Glomerular visceral epithelial cell (primary cell): ENCODE measurements around the gene ARHGEF40.
A peak's percentile ranks its signal among the peaks of the same experiment; 100 is the strongest.

Experiments
- DNase-seq: peaks from one replicate; pipeline ENCODE4 v3.0.0-alpha.2; 2016; ENCODE audit errors: extremely low spot score

ARHGEF40 gene

DNA sequence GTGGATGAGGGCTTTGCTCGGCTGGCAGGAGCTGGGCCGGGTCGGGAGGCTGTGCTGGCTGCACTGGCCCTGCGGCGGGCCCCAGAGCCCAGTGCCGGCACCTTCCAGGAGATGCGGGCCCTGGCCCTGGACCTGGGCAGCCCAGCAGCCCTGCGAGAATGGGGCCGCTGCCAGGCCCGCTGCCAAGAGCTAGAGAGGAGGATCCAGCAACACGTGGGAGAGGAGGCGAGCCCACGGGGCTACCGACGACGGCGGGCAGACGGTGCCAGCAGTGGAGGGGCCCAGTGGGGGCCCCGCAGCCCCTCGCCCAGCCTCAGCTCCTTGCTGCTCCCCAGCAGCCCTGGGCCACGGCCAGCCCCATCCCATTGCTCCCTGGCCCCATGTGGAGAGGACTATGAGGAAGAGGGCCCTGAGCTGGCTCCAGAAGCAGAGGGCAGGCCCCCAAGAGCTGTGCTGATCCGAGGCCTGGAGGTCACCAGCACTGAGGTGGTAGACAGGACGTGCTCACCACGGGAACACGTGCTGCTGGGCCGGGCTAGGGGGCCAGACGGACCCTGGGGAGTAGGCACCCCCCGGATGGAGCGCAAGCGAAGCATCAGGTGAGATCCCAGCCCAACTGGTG is 11.5 kb downstream of the ARHGEF40 start:
- DNase-seq: no peak

DNA sequence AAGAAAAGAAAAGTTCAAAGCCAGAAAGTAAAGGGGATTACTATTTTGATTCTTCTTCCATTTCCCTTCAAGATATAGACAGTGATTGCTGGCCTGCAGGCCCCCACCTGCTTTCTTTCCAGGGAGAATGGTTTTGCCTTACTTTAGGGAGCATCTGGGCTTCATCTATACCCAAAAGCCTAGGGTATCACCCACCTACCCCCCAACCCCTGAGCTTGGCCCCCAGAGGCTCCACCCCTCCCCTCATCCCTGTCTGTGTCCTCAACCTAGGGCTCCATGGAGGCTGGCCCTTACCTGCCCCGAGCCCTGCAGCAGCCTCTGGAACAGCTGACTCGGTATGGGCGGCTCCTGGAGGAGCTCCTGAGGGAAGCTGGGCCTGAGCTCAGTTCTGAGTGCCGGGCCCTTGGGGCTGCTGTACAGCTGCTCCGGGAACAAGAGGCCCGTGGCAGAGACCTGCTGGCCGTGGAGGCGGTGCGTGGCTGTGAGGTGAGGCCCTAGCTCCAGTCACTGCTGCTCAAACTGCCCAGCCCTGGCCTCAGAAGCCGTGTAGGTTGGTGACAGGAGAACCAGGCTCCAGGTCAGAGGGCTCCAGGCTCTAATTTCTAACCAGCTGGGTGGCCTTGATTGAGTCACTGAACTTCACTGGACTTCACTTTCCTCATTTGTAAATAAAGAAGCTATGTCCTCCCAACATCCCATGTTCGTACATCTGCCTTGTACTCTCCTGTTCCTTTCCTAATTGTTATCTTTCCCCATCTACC is 13.6 kb downstream of the ARHGEF40 start:
- no peak for DNase-seq

DNA sequence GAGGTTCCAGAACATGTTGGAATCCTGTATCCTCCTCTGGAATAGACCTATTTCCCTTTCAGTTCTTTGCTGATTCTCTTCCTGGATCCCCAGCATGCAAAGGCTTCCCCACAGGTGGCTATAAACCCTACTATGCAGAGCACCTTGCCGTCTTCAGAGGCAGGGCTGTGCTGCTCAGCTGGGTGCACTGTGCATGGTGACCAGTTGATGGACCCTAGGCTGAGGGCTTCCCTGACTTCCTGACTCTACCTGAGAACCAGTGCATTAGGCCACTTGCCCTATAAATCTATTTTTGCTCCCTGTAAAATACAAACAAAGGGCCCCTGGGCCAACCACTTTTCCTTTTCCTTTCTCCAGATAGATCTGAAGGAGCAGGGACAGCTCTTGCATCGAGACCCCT is 14.3 kb downstream of the ARHGEF40 start:
- DNase-seq: no peak

DNA sequence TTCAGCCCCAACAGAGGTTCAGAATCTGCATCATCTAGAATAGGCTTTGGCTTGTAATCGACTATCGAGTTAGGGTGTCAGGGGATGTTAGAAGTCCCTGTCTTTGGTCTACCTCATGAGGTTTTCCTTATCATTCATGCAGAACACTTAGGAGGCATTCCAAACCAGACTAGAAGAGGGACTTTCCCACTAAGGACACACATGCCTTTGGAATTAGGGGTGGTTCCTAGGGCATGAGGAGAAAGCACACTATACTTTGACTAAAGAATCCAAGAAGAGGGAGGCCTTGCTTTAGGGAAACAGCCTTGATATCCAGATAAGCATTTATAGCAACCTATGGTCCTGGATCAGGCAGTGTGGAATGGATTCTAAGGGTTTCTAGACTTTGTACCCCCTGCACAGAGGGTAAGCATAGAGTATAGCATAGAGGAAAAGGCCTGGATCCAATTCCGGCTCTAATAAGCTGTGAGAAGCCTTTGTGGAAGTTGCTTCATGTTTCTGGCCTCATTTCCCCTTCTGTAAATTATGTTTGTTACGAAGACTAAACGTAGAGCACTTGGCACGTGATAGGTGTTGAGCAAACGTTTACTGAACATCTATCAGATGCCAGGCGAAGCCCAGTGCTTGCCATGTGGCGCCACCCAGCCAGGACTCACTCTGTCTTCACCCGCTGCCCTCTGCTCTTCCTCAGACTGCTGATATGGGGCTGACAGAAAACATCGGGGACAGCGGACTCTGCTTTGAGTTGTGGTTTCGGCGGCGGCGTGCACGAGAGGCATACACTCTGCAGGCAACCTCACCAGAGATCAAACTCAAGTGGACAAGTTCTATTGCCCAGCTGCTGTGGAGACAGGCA is 15.1 kb downstream of the ARHGEF40 start:
- peak; percentile 91 for DNase-seq

DNA sequence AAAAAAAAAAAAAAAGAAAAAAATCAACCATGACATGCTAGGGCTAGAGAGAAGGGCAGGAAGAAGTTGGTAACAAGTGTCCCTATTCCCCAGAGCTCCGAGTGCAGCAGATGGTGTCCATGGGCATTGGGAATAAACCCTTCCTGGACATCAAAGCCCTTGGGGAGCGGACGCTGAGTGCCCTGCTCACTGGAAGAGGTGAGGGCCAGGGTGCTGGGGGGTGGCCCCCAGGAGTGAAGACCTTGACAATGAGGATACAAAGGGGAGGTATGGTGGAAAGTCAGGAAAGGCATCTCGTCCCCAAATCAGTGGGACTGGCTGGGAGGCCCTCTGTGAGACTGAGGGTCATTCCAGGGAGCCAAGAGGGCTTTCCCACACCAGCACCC is 16.8 kb downstream of the ARHGEF40 start:
- no peak for DNase-seq

DNA sequence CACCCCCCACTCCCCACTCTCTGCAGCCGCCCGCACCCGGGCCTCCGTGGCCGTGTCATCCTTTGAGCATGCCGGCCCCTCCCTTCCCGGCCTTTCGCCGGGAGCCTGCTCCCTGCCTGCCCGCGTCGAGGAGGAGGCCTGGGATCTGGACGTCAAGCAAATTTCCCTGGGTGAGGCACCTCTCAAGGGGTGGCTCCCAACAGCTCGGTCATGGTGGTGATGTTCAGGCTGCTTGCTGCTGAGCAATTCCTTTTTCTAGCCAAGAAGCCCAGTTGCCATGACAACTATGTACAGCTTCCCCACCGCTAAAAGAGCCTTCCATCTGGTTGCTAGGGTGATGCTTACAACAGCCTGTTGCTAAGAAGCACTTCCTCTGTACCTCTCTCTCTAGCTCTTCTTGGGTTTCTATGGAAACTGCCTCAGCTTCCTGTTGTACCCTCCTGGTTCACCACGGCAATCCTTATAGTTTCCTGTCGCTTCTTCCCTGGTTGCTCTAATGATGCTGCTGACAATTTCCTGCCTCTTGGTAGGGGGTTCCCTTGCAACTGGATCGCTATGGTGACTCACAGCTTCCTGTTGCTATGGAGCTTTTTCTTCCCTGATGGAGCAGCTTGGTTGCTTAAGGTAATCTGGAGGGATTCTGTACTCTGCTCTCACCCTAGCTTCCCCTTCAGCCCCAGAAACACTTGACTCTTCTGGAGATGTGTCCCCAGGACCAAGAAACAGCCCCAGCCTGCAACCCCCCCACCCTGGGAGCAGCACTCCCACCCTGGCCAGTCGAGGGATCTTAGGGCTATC is 17.4 kb downstream of the ARHGEF40 start:
- DNase-seq: peak; percentile 95

DNA sequence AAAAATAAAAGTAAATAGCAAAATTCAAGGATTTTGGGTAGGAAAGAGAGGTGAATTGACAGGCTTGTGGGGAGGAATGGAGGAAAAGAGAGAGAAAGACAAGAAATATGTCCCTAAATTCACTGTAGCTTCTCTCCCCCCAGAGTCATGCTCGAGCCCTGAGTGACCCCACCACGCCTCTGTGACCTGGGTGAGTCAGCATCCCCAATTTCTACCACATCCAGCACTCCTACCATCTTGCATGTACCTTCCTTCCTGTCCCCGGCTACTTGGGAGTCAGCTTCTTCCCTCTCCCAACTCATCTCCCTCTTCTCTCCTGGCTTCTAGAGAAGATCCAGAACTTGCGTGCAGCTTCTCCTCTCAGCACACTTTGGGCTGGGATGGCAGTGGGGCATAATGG is 18.6 kb downstream of the ARHGEF40 start:
- DNase-seq: no peak

DNA sequence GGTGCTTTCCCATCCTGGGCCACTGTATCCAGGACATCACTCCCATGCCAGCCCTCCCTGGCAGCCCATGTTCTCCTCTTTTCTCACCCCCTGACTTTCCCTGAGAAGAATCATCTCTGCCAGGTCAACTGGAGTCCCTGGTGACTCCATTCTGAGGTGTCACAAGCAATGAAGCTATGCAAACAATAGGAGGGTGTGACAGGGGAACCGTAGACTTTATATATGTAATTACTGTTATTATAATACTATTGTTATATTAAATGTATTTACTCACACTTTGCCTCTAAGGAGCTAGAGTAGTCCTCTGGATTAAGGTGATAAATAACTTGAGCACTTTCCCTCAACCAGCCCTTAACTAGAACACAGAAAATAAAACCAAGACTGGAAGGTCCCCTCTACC is 19.2 kb downstream of the ARHGEF40 start:
- DNase-seq: no peak

DNA sequence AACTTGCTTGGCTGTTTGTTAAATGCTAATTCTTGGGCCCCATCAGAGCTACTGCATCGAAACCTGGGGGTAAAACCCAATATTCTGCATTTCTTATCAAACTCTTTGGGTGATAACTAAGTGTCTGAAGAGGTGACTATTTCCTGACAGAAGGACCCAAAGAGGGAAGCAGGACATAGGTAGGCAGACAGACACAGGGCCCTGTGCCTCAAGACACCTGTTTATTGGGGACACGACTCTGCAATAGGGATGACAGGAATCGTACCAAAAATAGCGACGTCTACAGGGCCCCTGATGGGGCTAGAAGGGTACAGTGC is 19.7 kb downstream of the ARHGEF40 start:
- no peak for DNase-seq

DNA sequence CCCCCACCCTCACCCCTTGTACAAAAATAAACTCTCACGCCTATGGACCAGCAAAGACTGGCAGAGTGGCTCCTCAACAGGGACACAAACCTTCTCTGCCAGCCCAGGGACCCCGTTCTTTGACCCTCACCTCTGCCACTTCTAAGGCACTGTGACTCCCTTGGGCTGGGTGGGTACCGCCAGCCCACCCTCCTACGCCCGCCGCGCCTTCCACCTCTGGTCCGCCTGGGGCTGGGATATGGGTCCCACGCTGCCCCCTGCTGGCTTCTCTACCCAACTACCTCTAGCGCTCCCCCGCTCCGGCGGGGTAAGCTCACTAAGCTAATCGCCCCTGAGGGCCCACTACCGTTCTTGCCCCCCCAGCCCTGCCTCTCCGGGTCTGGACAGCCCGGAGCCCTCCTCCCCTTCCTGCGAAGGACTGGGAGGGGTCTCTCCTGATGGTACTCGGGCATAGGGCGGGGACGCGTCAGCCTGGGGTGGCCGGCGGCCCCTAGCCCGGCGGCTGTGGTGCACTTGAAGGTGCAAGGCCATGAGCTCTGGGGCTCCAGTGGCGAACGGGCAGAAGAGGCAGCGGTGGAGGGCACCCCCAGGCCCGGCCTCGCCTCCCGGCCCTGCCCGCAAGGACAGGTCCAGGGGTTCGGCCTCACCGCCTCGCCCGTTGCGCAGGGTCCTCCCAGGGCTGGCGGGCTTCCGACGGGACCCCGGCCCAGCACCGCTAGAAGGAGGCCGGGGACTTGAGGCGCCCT is 20.3 kb downstream of the ARHGEF40 start:
- DNase-seq: no peak

DNA sequence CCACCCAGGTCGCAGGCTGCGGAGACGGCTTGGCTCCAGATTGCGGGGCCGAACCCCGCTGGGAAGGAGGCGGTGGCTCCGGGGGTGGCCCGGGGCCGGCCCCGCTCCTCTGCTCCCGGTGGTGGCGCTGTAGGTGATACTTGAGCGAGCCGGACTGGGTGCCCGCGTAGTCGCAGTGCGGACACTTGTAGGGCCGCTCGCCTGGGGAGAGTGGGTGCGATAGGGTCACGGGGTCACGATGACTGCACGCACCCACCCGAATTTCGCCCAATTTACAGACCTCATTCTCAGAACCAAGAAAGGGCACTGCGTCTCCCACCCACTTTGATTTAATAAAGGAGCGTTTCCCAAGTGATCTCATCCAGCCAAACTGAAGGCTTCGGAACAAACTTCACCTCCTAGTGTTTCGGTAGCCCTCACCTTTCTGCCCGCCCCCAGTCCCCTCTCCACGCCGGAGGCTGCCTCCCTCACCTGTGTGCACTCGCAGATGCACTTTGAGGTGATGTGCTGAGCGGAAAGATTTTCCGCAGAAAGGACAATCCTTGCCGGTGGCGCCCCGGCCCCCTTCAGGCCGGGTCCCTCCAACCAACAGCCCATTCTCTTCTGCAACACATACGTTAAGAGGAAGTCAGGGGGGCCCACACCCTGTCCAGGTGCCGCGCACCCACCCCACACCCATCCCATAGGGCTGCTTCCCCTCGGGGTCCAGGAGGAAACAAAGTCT is 21.0 kb downstream of the ARHGEF40 start:
- DNase-seq: no peak

DNA sequence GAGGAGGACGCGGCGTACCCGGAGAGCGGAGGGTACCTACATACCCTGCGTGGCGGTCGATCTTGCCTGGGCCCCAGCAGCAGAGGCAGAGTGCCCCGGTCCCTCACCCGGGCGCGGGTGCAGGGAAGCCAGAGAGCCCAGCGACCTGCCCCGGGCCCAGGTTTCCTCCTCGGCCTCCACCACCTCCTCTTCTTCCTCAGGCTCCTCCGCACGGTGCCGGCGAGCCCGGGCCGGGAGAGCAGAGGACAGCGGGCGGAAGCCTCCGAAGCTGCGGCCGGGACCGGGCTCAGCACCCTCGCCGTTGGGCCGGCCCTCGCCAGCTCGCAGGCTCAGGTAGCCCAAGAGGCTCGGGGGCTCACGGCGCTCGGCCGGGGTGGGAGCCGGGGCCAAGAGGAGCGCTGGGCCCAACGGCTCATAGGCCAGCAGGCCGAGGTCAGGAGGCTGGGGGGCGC is 21.7 kb downstream of the ARHGEF40 start:
- no peak for DNase-seq

DNA sequence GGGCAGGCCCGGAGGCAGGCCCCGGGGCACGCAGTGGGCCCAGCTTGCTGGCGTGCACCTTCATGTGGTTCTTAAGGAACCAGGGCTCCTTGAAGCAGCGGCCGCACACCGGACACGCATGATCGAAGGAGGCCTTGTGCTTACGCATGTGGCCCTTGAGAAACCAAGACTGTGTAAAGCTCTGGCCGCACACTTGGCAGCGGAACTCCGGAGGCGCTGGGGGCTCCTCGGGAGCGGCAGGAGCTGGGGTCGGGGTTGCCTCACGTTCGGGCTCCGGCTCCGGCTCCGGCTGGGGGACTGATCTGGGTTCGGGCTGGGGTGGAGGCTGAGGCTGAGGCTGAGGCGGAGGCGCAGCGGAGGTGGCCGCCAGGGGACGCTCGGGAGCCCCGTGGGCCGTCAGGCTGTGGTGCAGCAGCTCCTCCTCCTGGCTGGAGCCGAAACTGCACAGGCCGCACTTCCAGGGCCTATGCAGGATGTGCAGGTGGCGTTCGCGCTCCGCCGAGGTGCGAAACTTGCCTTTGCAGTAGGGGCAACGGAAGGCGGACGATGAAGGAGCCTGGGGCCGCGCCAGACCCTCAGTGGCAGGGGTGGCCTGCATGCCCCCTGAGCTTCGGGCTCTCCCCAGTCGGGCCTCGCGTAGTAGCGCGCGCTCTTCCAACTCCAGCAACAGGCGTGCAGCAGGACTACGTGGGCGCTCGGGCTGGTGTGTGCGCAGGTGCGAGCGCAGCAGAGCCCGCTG is 22.3 kb downstream of the ARHGEF40 start:
- DNase-seq: peak; percentile 87

DNA sequence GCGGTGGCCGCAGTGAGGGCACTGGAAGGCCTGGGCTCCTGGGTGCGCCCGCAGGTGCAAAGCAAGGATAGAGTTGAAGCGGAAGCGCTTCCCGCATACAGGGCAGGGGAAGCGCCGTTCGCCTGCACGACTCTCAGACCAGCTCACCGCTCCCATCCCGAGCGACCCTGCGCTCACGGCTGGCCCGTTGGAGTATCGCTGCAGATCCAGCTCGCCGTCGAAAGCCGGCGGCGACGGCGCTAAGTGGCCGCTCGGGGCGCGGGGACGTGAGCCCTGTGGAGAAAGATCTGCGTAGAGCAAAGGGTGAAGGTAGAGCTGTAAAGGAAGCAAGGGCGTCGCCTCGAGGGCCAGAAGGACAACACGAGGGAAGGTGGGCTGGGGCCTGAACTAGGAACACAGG is 22.9 kb downstream of the ARHGEF40 start:
- no peak for DNase-seq

DNA sequence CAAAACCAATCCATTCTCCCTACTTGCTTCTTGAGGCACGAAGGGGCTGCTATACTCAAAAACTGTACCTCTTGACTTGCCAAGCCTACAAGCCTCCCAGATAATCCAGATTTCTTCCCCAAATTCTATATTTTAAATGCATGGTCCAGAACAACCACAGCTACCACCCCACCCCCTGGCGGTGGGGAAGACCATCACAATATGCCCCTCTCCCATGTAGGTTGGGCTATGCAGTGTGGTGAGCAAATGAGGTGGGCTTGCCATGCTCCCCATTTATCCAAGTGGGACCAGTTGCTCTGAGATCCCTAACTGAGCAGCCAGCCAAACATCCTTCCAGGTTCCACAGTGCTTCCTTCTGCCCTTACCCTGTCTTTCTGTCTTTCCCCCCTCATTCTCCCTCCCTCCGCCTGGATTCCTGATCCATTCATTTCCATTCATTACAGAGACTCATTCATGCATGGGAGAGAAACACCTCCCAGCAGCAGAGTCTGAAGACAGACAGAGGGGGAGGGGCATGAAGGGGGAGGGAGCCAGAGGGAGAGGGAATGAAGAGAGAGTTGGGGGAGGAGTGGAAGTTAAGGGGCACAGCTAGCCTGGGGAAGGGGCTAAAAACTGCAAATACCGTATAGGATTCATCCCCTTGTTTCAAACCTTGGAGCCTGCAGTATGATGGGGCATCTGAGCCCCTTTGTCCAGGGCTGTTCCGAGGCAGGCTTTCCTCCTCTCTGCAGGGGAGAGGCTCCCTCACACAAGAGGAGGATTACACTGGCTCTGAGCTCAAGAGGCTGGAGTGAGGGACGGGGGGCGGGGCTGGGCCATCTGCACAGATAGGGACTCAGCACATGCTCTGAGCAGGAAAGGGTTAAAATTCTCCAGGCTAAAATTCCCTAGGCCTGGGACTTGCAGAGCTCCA is 23.9 kb downstream of the ARHGEF40 start:
- peak; percentile 81 for DNase-seq

DNA sequence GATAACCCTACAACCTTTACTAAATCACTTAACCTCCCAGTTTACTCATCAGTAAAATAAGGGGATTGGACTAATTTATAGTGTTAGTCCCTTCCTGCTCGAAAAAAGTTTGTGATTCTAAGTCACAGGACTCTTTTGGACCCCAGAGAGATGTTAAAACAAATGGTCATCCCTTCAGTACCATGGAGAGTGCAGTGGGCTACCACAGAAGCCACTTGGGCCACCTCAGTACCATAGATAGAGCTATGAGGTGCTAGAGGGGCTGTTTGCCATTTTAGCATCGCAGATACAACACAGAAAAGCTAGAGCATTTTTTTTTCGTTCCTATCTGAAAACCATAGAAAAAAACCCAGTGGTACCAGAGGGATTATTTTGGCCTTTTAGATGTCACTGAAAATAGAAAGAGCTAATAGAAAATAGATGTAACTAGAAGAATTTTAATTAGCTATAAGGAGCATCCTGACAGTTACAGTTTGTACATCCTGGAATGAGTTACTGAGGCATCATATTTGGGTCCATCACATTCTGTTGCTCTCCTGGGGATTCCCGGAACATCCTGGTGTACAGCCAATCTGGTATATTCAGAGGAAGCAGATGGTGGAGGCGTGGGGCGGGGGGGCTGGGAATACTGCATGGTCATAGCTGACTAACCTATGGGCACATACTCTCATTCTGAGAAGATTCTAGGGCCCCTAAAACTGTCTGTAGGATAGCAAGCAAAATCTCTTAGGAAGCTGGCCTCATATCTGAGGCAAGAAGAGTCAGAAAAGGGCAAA is 25.5 kb downstream of the ARHGEF40 start:
- peak; percentile 51 for DNase-seq

DNA sequence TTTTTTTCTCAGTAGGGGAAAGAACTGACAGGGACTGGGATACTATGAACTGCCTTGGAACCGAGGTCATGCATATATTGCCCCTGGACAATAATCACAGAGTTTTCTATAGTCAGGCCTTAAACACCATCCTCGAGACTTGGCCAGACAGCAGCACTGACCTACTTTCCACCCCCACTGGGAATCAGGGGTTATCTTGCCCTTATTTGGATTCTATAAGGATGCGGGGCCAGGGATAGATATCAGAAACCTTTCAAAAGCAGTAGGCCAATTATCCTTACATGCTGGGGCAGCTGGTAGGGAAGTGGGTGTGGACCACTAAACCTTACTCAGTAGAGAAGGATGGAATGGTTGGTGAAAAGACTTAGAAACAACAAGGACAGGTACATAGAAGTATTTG is 26.3 kb downstream of the ARHGEF40 start:
- DNase-seq: no peak
